ENCODE measurements around the gene TMPRSS11D. TPM values are rescaled to one million over a fixed set of nuclear protein-coding genes. Genes with fewer than 3 reads are reported as not detected.

Gene TMPRSS11D
- total RNA-seq, 1 experiment from 2014 or later = not detected

DNA sequence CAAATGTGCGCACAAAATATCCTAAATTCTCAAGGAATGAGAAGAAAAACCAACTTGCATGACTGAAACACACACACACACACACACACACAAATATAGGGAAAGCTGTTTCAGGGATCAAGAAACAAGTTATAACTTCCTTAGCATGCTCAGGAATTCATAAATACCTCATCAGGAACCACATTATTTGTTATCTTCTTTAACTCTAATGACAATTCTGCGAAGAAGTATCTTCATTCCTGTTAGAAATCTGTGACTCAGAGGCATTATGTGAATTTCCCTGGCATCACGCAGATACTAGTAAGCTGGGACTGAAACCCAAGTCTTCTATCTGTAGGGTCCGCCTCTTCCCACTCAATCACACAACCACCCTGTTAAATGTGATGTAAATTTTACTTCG, 49.2 kb upstream of the TMPRSS11D start:
- ChIA-PET POLR2A (no interaction called here), CTCF (no interaction called here), RAD21 (ENCODE audit: low non-redundant PET in 1 of 2, low total read pairs in 2 of 2, uncharacterized antibody in 2 of 2, unreplicated experiment in 2 of 2) (no interaction called here)
- no peak for ATAC-seq
- Histone ChIP-seq H4K20me1 (ENCODE audit: insufficient read depth) (no peaks in the 10 kb centered on the region), H2AFZ (ENCODE audit: low read depth, low read length, poor library complexity, severe bottlenecking) (no peak overlapping the region), H3K36me3 (ENCODE audit: control insufficient read depth in 1 of 2, insufficient read depth in 2 of 2, low read length in 2 of 2) (no peaks in the 10 kb centered on the region), H3K9me3 (ENCODE audit: control insufficient read depth in 1 of 2, insufficient read depth in 1 of 2, low read depth in 1 of 2, low read length in 2 of 2) (no peaks in the 10 kb centered on the region), H3K27ac (ENCODE audit: low read depth, low read length) (no peak overlapping the region), H3K9ac (ENCODE audit: low read length) (no peak overlapping the region), H3K4me1 (ENCODE audit: control insufficient read depth in 1 of 2, insufficient read depth in 2 of 2, low read length in 2 of 2) (peaks cover 0 to 19% of the 10 kb centered on the region in 2 experiments; a peak in 2 of 4 replicates), H3K4me2 (ENCODE audit: low read length) (no peak overlapping the region), H3K79me2 (ENCODE audit: insufficient read depth, low read length) (no peaks in the 10 kb centered on the region), H3K9me2 (ENCODE audit: insufficient read depth) (no peaks in the 10 kb centered on the region), H3K4me3 (replicated peaks in 1 of 2; ENCODE audit: low read depth in 1 of 2, low read length in 2 of 2) (no peak overlapping the region), H3K27me3 (ENCODE audit: insufficient read depth, low read length) (no peaks in the 10 kb centered on the region)
- DNase-seq (ENCODE audit: low read depth, low spot score) = no peak
- TF ChIP-seq RAD21 (IDR thresholded peaks at IDR 0.05; ENCODE audit: low read depth) = no peak
- TF ChIP-seq CEBPB (IDR thresholded peaks at IDR 0.05; ENCODE audit: low read depth) = no peak
- no peak for TF ChIP-seq ZNF274 (IDR thresholded peaks at IDR 0.05; ENCODE audit: low read depth, low read length)
- no peak for TF ChIP-seq TCF7L2 (IDR thresholded peaks at IDR 0.05; ENCODE audit: borderline replicate concordance, extremely low read depth, insufficient read depth, insufficient read length)
- no peak for TF ChIP-seq YY1 (IDR thresholded peaks at IDR 0.05; ENCODE audit: extremely low read depth, insufficient replicate concordance, low read depth, low read length)
- TF ChIP-seq ZFX (IDR thresholded peaks at IDR 0.05) = no peak
- no peak for TF ChIP-seq POLR2AphosphoS5 (IDR thresholded peaks at IDR 0.05; ENCODE audit: low read depth, low read length)
- TF ChIP-seq, protein P1, sequence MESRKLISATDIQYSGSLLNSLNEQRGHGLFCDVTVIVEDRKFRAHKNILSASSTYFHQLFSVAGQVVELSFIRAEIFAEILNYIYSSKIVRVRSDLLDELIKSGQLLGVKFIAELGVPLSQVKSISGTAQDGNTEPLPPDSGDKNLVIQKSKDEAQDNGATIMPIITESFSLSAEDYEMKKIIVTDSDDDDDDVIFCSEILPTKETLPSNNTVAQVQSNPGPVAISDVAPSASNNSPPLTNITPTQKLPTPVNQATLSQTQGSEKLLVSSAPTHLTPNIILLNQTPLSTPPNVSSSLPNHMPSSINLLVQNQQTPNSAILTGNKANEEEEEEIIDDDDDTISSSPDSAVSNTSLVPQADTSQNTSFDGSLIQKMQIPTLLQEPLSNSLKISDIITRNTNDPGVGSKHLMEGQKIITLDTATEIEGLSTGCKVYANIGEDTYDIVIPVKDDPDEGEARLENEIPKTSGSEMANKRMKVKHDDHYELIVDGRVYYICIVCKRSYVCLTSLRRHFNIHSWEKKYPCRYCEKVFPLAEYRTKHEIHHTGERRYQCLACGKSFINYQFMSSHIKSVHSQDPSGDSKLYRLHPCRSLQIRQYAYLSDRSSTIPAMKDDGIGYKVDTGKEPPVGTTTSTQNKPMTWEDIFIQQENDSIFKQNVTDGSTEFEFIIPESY (IDR thresholded peaks at IDR 0.05; ENCODE audit: extremely low read depth, insufficient replicate concordance, low read length) = no peak
- TF ChIP-seq ELF1 (IDR thresholded peaks at IDR 0.05; ENCODE audit: borderline replicate concordance, low read depth) = no peak
- no TSS peak for BruUV-seq (replicated peaks)
- intact Hi-C loops (cut with micrococcal nuclease) = no loop called here
